B cell (primary cell): ENCODE measurements around the gene RNF8.

ENCODE experiments used
- CTCF ChIP-seq: fragments of 200-600 bp; IDR thresholded peaks from one replicate; pipeline ENCODE4 v1.8.0; 2022; ENCODE audit warnings: antibody characterized with exemption, mild to moderate bottlenecking
- EZH2 ChIP-seq: IDR thresholded peaks from 2 replicates; pipeline ENCODE4 v1.6.1; 2012; ENCODE audit warnings: borderline replicate concordance, low read depth, mild to moderate bottlenecking, moderate library complexity, low read length; ENCODE audit not compliant: insufficient read depth, poor library complexity, severe bottlenecking

- TF ChIP-seq CTCF = no peak
- TF ChIP-seq EZH2 = no peak
These were observed 20.9 kb upstream of the RNF8 start for GRCh38 chr6:37332894-37333293.
